HG03196 (cell line): Measurements from ENCODE around the gene SLC12A8.

Experiments
- ATAC-seq: cut with Tn5 transposase; IDR thresholded peaks from one replicate; pipeline ENCODE4 v1.9.1; 2021; ENCODE audit not compliant: unreplicated experiment

SLC12A8 gene

DNA sequence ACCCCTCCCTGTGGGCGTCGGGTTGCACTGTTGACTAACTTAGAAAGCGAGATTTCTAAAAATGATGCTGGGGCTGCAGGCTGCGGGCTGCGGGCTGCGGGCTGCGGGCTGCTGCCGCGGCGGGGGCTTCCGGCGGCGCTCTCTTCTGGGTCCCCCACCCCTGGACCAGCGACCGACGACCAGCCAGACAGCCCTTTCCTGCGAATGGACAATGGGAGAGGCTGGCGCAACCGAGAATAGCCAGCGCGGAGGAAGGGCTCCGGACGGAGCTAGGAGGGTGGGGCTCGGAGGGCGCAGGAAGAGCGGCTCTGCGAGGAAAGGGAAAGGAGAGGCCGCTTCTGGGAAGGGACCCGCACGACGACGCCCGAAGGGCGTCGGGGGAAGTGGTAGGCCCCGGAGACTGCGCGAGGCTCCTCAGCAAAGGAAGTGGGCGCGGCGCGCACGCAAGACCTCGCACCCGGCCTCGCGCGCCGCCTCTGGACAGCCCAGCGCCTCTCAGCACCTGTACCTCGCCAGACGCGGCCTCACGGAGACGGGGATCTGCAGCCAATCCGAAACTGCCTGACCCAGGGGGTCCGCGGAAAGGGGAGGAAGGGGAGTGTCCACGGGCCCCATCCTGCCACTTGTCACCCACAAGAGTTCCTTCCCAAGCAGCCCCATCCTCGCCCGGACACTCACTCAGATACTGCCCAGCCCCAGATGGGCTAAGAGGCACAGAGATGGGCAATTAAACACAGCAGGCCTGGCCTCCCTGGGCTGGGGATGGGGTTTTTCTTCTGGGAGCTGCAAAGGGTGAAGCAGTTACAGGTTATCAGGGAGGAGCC, 70.7 kb downstream of the SLC12A8 start:
- peak; percentile 66 for ATAC-seq

DNA sequence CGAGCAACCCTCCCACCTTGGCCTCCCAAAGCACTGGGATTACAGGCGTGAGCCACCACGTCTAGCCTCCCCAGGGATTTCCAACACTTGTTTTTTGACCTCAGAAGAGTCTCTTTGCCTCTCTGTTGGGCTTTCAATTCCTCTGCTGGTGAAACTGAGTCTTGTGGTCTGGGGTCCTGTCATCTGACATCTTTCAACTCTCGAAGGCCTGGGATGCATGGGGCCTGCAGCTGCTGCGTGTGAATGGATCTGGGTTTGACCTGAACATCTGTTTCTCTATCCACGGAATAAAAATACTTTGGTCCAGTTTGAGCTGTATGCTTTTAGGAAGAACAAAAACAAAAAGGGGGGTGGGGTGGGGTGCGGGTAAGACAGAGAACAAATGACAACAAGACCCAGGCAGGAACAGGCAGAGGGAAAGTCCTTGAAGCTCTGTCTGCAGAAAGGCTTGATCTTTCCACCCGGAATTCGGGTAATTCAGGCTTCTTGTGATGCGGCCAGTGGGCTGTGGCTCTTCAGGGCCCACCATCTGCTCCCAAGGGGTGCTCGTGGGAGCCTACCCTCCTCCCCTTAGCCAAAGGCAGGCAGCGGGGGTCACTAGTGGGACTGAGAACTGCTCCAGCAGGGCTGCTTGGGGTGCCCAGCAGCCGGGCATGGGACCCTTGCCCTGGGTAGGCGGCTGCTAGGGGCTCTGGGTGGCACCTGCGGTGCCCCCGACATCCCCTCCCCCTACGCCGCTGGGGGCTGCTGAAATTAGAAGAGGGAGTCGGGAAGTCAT, 71.5 kb downstream of the SLC12A8 start:
- peak; percentile 5 for ATAC-seq

DNA sequence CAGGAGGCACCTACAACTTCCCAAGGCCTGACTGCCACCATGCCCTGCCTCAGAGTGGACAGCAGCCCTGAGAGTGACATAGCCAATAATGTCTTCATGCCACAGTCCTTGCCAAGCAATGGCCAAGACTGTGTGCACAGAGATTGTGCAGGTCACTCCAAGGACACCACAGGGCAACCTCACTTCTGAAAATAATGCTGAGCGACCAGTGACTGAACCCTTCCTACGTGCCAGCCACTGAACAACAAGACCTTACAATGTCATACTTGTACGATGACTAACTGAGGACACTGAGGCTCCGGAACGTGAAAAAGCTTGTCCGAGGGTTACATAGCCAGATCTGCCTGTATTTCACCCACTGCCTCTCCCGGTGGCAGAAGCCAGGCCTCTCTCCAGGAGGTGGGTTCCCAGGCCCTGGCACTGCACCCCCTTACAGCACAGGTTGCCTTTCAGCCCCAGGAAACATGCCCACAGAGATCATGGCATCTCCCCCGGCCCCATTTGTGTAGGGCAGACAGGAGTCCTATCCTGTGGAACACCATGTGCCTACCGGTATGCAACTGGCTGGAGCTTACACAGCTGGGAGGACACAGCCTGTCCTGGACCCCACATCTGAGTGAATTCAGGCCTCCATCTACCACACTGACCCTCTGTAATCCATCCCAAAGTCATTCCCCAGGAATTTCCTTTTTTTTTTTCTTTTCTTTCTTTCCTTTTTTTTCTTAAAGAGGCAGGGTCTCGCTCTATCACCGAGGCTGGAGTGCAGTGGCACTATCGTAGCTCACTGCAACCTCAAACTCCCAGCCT, 72.3 kb downstream of the SLC12A8 start:
- ATAC-seq: no peak

- ATAC-seq: no peak
Measured at GRCh38 chr3:125139386-125139785, 73.2 kb downstream of the SLC12A8 start.

DNA sequence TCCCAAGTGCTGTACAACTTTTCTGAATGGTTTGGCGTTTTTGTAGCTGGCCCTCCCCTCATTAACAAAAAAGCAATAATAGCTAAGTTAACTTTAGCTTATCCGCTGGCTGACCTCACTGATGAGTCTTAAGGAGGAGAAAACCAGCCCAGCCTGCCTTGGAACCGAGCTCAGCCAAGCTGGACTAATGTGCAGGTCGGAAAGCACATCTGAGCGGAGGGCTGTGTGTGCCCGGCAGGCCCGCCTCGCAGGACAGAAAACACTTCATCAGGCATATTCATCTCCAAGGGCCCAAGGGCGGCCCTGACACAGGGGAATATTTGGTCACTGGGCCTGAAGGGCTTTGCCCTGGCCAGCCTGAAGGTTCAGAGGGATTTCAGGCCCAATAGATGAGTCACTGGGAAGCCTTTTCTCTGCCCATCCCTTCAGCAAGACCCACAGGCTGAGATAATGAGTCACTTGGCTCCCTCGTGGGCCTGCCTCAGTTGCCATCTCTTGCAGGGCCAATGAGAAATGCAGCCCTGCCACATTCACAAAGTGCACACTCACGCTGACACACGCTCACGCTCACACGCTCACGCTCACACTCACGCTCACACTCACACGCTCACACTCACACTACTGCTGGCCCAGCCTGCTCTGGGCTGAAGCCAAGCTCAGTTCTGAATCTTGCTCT, 75.1 kb downstream of the SLC12A8 start:
- no peak for ATAC-seq

GRCh38 chr3:125136966-125137357, 75.6 kb downstream of the SLC12A8 start:
- no peak for ATAC-seq

DNA sequence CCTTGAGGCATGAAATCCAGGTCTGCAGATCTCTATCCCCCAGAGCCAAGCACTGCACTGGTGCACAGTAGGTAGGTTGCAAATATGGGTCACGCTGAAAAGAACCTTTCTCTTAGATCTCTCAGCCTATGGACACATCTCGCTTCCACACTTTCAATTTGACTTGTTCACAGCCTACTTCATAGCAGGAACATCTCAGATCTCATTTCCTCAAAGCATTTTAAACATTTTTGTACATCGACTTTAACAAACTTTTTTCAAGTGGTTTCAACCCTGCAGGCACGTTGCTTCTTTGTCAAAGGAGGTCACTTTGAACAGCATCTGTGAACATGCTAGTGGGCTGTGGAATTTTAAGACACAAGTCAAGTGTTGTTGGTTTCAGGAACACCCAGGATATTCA, 76.0 kb downstream of the SLC12A8 start:
- no peak for ATAC-seq

GRCh38 chr3:125134952-125135351, 77.6 kb downstream of the SLC12A8 start:
- no peak for ATAC-seq

GRCh38 chr3:125132815-125133214, 79.7 kb downstream of the SLC12A8 start:
- no peak for ATAC-seq

DNA sequence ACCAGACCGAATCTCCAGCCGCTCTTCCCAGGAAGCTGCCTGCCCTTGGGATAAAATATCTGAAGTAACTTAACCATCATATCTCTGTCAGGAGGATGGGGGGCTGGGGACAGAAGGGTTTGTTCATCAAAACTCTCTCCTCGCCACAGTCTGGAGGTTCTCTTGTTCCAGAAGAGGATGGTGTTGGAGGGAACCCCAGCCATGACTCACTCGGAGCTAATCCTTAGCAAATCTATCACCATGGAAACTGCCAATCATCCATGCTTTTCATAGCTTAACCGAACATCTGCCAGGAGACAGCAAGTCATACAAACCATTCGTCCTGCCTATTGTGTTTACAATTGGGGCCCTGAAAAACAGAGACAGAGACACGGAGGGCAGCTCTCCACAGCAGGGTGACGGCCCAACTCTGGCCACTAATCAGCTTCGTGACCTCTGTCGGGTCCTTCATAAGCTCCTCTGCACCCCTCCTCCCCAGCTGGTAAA, 83.0 kb downstream of the SLC12A8 start:
- ATAC-seq: no peak

GRCh38 chr3:125128861-125129501, 83.6 kb downstream of the SLC12A8 start:
- ATAC-seq: no peak

DNA sequence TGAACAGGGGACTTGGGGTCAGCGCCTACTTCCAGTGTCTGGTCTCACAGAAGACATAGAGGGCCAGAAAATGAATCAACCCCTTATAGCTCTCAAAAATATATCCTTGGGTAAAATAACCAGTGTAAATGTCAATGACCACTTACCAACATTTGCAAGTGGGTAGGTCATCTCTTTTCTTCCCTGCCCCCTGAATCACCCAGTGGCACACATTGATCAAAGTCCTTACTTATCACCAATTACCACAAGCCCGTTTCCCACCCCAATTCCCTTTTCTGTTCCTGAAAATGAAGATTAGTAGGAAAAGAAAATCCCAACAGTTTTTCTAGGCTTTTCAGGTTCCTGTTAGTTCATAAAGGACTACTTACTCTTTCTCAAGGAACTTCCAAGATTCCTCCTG, 86.2 kb downstream of the SLC12A8 start:
- ATAC-seq: no peak

DNA sequence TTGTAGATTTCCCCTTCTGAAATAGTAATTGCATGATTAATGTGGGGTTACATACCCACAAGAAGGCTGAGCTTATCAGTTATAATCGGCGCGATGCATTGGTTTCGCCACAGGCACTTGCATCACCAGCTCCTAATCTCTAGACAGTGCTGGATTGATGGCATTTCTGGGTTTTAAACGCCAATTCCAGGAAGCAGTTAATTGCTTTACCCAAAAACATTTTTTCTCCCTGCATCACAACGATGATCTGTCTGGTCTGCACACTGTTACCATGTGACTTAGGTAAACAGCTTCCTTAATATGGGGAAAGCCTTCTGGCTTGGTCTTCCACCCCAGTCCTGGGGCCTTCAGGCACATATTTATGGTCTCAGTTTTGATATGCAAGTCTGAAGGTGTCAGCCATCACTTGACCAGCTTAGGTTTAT, 86.7 kb downstream of the SLC12A8 start:
- ATAC-seq: no peak

- no peak for ATAC-seq
Measured at GRCh38 chr3:125123451-125124305, 88.9 kb downstream of the SLC12A8 start.

GRCh38 chr3:125121246-125122010, 91.1 kb downstream of the SLC12A8 start:
- no peak for ATAC-seq

DNA sequence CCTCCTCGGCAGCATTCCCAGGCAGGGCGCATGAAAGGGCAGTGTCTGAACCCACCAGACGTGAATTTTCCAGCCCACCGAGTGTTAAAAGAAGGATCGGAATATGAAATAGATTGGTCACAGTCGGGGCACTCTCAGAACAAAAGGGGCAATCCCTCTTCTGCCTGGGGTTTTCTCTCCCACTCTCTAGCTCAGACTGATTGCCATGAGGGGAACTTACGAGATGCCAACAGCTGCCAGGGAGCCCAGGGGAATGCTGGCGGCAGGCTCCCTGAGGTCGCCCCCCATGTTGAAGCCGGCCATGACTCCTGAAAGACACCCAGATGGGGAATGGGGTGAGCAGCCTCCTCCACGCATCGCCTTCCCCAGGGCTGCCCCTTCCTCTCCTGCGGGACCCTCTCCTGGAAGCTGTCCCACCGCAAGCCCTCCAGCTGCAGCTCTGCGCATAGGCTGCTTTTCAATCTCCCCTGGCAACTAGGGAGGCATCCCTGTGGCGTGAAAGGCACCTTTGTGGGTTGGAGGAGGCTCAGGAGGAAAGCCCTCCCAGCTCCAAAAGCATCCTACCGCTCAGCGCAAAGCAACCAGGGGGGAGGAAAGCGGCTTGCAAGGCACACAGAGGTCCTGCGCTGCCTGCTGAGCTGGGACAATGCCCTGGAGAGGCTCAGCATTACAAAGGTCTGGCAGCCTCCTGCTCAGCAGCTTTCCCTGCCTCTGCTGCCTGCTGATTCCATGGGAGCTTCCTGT, 92.0 kb downstream of the SLC12A8 start:
- ATAC-seq: no peak

DNA sequence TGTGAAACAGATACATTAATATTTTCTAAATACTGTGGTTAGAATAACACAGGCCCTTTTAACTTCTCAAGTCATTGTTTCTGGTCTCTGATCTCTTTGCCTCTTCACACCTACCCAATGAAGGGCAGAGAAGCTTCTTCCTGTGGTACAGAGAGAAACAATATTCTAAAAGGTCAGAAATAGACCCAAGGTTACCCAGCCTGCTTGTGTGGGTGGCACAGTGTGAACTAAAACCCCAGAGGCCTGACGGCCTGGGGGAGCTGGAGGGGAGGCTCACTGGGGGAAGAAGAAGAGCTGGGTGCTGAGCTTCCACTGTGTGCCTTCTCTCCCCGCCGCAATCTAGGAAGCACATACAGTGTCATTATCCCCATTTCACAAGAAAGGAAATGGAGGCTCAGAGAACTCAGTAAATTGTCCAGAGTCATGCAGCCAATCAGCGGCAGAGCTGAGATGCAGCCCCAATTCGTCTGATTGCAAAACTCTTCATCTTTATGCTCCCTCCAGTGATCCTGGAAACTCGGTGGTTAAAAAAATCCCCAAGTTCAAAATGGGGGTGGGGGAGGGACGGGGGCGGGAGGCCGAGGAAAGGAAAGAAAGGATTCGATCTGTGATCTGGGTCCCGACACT, 92.7 kb downstream of the SLC12A8 start:
- ATAC-seq: peak; percentile 52
